Activated T-cell treated with anti-CD3 and anti-CD28 coated beads for 48 hours (primary cell): ENCODE data around the gene SORCS1.

Experiments
- DNase-seq: peaks from one replicate; pipeline ENCODE4 v3.0.0-alpha.2; 2020; ENCODE audit warnings: low read depth

Gene SORCS1

DNA sequence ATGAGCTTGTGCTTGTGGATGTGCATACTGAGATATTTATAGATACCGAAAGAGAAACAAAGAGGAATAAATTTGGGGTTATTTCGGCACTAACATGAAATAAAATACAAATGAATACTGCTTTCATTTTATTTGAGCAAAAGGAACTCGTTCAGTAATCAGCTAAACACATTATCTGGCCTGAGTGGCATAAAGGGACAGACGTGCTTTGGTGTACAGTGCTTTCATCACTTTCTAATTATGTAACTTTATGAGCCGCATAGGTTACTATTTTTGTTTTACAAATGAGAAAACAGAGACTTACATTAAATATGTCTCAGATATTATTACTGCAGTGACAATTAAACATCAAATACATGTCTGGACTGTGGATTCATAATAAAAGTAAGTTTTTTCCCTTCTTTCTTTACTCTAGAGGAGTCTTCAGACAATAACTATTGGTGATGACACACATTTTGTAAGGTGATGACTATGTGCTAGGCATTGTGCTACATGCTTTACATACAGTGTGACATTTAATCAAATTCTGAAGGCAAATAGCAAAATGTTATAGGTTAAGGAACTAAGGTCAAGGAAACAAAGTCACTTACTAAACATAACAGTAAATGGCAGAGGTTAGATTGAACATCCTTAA is 503.3 kb downstream of the SORCS1 start:
- no peak for DNase-seq

DNA sequence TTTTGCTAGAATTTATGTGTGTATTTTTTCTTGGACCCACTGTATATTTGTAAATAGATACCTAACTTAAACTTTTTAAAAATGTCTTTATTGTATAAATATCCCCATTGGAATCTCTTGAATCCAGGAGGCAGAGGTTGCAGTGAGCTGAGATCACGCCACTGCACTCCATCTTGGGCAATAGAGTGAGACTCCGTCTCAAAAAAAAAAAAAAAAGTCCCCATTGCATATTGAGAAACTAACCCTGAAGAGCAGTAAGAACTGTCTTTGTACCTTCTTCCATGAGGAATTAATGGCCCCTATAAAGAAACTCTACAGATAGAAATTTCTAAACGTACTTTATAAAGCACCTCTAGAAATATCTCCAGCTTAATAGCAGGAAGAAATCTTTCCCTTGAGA is 504.0 kb downstream of the SORCS1 start:
- no peak for DNase-seq

DNA sequence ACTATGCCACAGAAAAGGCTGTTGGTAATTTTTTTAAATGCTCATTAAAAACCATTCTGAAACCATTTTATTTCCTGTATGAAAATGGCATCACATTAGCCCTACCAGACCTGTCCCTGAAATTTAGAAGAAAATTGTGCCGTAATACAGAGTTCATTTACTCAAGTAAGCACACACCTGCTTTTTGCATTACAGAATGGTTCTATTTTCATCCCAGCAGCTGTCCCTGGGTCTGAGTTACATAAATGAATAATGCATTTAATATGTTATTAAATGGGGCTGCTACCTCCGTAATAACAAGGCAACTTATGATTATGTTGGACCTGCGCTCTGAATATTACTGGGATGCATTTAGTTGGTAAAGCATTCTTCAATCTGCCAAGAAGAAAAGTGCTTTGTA is 508.9 kb downstream of the SORCS1 start:
- DNase-seq: no peak

DNA sequence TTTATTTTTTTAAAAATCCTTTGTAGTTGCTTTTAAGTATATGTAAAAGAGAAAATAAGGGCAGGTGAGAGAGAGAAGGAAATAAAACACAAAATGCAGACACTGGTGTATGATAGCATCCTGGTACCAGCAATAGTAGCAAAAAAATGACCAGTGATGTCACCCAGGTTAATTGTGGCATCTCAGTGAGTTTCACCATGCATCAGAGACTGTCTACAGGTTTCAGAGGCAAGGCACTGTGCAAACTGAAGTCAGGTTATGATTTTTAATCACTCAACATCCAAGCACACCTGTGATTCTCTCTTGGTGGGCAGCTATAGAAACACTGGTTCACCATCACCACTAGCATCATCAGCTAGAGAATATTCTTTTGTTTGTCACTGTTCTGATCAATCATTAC is 509.3 kb downstream of the SORCS1 start:
- DNase-seq: no peak

DNA sequence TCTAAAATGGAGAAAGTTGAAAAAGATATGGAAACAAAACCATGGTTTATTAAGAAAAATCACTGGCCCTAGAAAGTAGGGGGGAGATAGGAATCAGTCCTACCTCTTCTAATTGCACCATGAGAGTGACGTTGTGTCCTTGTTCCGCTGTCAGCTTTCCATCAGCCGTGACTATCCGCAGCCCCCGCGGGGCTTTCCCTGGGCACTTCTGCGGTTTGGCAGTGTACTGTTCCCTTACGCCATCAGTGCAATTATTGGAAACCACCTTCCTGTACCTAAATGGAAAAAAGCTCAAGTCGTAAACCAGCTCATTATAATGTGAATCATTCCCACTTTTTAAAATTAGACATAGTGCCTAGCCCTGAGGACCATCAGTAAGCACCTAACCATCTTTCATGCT is 512.2 kb downstream of the SORCS1 start:
- DNase-seq: no peak

DNA sequence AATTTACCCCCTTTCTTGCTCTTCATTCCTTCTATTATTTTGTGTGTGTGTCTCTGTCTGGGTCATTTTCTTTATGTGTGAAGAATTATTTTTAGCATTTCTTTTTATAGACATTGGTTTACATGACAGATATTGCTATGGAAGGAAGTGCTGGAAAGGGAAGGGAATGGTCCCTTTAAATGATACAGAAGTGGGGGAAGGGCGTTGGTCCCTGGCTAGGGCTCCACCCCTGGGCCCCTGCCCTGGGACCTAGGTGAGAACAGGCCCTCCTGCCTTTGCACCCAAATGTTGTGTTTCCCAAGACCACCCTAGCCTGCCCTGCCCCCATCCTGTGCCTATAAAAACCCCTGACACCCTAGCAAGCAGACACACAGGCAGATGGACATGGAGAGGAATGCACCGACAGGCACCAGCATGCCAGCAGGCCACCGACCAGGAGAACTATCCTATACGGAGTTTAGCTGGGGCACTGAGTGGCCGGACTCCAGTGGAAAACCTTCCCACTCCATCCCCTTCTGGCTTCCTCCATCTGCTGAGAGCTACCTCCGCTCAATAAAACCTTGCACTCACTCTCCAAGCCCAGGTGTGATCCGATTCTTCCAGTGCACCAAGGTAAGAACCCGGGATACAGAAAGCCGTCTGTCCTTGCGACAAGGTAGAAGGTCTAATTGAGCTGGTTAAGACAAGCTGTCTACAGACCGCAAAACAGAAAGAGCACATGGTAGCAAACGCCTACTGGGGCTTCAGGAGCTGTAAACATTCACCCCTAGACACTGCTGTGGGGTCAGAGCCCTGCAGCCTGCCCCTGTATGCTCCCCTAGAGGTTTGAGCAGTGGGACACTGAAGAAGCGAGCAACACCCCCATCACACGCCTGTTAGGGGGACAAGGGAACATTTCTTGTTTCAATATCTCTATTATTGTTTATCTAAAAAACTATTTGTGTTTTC is 515.7 kb downstream of the SORCS1 start:
- DNase-seq: no peak

DNA sequence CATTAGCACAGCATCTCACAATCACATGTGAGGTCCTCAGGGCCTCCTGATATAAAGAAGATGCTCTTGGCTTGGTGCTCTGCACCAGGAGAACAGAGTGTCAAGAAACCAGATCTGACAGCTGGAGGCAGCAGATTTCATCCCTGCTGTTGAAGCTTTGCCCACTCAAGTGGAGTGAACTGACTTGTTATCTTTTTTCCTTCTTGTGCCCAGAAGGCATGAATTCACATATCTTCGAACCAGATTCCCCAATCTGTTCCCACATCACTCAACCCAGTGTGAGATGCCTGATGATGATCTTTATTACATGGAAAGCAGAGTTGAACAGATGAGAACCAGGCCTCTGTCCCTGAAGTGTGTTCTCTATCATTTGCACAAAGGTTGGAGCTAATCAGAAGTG is 521.0 kb downstream of the SORCS1 start:
- DNase-seq: no peak

- DNase-seq: no peak
These were observed 526.6 kb downstream of the SORCS1 start for GRCh38 chr10:106637873-106638272.

GRCh38 chr10:106636766-106637491 is 527.6 kb downstream of the SORCS1 start:
- DNase-seq: no peak

- no peak for DNase-seq
These were observed 528.6 kb downstream of the SORCS1 start for GRCh38 chr10:106635947-106636346.

DNA sequence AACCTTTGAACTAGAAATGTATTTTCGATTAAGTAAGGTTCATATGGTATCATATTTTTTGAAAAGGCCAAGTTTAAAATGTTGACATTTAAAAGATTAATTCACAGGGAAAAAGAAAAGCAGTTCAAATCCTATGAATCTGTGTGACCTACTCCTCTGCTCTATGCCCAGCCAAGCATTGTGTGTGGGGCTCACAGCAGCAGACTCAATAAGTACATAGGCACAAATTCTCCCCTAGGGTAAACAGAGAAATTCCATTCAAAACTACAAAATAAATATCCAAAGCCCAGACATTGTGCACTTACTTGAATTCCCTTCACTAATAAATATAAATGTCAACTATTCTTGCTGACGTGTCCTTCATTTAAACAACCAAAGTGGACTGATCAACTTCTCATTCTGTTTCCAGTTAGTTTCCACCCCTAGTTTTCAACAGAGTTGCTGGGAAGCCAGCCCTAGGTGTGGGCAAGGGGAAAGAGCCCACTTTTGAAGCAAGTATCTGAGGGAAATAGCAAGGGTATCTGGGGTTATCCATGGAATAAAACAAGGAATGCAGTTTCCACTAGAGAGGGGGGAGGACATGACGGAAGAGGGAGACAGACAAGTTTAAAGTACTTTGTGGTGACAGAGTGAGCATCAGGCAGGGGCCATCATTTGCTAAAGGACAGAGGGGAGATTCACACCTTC is 533.3 kb downstream of the SORCS1 start:
- DNase-seq: no peak

DNA sequence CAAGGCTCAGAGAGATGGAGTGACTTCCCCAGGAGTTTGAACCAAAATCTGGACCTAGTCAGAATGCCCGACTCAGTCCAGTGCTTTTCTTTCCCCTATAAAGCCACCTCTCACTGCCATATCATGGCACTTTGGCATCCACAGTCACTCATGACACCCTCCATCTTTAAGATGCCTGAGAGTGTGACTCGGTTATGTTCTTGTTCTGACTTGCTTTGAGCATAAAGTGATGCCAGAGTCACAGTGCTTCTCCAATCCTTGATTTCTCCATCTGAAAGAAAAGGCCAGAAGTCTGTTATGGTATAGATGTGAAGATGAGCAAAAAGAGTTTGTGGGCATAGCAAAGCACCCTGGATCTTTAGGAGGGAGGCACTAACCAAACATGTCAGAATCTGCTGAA is 538.1 kb downstream of the SORCS1 start:
- no peak for DNase-seq

DNA sequence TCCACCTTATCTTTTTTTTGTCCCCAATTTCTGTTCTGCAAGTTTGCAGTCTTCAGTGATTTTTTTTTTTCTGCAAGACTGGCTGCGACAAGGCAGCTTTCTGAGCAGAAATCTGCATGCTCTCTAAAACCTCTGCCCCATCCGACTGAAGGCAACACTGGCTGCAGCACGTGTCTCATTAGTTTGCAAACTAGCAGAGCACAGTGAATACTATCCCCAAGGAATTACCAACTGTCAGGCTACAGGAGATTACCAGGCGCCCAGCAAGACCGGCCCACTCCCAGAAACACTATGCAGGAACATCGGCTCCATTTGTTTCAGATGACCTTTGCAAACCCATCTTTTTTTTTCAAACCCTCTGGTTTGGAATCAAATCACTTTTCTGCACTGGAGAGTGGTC is 538.8 kb downstream of the SORCS1 start:
- DNase-seq: no peak

DNA sequence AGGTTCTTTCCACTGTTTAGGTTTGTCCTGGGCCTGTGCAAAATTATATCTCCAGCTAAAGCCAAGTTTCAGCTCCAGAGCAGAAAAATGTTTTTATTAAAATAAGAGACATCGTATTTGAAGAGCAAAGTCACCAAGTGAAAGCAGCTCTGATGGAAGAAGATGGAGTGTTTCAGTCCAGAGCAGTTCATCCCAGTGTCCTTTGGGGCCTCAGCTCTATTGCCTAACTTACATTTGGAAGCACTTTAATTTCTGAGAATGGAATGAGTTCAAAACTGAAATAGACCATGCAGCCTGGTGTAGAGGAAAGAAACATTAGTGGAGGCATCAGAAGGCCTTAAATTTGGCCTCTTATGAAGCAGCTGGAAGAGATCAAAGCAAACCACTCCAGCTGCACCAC is 545.2 kb downstream of the SORCS1 start:
- DNase-seq: no peak

DNA sequence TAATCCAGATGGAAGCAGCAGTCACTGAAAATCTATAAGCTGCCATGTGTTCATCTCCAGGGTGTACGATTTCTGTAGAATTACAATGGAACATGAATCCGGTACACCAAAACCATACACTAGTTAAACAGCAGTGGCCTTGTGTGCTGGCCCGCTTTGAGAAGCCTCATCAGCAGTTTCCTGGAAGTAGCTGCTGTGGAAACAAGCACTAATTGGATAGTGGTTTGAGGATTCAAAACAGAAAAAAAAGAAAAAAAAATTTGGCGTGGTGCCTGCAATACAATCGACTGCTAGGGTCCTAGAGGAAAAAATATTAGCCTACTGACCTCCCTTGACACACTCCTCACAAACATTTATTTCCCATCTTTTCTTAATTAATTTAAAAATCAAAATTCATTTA is 545.9 kb downstream of the SORCS1 start:
- DNase-seq: no peak

- no peak for DNase-seq
These were observed 549.4 kb downstream of the SORCS1 start for GRCh38 chr10:106615081-106615480.

GRCh38 chr10:106614293-106614692 is 550.2 kb downstream of the SORCS1 start:
- DNase-seq: no peak

DNA sequence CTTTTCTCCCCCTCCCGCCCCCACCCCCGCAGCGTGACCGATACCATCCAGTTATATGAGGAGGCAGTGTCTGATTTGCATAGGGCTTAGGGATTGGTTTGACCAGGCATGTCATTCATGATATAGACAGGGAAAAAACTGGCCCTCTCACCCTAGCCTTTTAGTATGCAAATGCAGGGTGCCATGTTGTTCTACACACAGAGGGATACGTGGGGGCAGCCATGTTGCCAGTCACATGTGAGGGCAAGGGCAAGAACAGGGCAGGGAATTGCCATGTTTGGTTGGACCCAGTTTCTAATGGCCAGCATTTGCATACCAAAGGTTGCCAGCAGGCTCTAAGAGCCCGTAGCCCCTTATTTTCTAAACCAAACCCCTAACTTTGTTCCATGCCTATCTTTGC is 552.1 kb downstream of the SORCS1 start:
- DNase-seq: no peak

DNA sequence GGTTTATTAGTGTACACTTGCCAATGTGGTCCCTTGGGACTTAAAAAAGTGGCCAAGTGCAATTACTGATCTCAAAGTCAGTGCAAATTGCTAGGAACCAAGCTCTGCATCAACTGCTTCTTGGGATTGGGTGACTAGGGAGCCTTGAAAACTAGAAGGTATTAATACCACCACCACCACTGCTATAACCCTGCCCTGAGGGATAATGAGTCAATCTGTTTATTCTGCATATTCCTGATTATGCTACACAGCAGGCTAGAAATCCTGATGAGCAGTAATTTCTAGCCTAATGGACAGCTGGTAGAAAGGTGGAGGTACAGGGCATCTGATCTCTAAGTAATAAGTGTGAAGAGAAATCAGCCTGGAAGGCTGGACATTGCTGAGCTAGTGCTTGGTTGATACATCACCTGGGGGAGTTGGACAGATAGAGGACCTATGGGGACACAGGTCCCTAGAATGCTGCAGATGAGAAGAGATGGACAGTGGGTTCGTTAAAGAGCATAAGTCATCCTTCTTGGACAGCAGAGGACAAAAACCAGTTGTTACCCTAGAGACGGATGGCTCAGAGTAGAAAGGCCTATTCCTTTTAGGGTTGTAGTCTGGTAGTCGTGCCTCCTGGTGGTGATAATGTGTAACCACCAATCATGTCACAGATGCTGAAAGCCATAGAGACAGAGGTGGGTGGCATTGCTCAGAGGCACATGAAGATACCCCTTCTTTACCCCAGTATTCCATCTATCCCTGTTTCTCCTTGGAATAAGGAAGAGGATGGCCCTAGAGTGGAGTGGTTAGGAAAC is 554.8 kb downstream of the SORCS1 start:
- DNase-seq: no peak

- no peak for DNase-seq
These were observed 556.4 kb downstream of the SORCS1 start for GRCh38 chr10:106608066-106608465.

DNA sequence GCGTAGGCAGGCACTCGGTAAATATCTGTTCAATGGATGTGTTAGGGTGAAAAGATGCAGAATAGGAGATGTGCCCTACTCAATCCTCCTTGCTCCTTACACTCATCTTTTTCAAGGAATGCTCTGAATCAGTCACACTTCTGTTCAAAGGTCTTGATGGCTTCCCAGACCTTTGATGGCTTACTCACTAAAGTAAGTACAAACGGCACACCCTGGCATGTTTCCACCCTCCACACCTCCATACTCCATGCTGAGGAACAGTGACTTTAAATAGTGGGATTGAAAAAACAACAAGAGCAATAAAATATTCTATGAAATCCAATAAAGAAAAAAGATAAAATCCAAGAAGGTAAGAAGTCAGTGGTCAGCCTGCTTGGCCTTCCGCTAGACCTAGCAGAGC is 569.2 kb downstream of the SORCS1 start:
- DNase-seq: no peak

GRCh38 chr10:106593876-106594275 is 570.6 kb downstream of the SORCS1 start:
- DNase-seq: no peak
